T follicular helper cell (primary cell): ENCODE results near the gene PRR16.
"Not testable (repeated sequence)": the region's sequence is repeated elsewhere in the genome, so short reads cannot be mapped to it uniquely, and the experiment has no call there.

ENCODE experiments used
- DNase-seq: peaks from one replicate; pipeline ENCODE4 v3.0.0-alpha.2; 2020; ENCODE audit warnings: low read depth

The PRR16 gene

DNA sequence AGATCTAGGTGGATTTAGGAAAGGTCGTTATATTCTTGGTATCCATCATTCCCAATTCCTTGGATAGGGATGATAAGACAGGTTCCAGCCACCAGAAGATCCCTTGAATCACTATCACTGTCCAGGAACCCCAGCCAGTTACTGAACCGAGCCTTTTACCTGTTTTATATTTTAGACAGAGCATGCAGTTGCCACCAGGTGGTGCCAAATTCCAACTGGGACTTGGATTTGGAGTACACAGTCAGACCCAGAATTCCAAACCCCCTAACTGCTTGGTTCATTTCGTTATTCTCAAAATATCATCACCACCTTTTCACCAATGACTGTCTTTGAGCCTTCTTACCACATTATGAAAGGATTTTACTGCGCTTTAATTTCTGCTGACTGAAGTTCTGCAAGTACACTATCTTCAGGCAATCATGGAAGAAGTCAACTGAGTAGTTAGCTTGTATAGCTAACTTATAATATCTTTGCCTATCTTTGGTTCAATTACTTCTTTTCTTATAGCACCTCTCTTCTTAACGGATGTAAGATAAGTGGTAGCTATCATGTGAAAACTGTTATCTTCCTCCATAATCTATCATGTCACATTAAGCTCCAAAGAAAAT, 191.8 kb downstream of the PRR16 start:
- DNase-seq, result no peak

- no peak for DNase-seq
Observed at GRCh38 chr5:120657104-120657503, 193.0 kb downstream of the PRR16 start.

DNA sequence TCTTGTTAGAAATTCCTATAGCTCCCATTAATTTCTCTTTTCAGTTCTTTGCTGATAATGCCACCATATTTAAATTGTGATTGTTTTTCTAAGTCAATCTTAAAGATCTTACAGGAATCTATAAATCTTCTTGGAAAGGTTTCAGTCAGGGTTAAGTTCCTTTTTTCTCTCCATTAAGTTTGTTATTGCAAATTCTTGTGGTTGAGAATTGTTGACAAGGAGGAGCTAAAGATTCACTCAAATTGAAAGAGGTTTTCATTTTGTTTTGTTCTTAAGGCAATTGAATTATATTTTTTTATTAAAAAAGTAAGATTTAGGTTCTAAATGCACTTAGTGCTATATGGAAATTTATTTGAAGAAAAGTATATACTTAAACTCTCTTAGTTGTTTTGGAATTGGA, 213.4 kb downstream of the PRR16 start:
- no peak for DNase-seq

DNA sequence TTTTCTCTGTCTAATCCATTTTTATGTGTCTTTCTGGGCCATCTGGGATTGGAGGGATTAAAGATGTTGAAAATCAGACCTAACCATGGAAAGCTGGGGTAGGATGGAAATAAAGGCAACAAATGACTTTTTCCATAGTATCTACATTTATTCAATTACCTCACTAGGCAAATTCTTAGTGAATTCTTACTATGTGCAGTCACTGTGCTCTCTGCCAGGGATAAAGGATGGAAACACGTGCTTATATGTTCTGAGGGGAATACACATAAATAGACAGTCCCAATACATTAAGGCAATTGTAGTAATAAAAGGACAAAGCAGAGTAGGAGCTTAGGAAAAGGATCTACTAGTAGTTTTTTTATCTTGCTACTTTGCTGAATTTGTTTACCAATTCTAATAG, 214.2 kb downstream of the PRR16 start:
- DNase-seq, result no peak

- DNase-seq, result no peak
Observed at GRCh38 chr5:120682851-120683250, 218.8 kb downstream of the PRR16 start.

GRCh38 chr5:120683580-120683979, 219.5 kb downstream of the PRR16 start:
- DNase-seq, result no peak

DNA sequence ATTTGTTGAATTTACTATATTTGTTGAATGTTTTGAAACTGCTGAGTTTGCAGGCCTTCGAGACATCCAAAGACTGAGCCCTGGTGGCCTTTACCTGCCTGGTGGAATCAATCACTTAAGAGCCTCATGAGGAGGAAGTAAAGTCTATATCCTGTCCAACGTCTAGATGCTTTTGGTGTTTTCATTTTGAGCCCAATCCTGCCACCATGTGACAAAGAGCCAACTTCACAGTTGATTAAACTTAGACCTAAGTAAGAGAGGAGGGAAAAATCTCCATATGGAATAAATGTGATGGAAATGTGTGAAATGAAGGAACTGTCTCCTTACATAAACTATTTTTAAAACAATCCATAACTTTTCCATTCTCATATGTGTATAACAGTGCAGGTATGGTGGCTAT, 220.1 kb downstream of the PRR16 start:
- no peak for DNase-seq

DNA sequence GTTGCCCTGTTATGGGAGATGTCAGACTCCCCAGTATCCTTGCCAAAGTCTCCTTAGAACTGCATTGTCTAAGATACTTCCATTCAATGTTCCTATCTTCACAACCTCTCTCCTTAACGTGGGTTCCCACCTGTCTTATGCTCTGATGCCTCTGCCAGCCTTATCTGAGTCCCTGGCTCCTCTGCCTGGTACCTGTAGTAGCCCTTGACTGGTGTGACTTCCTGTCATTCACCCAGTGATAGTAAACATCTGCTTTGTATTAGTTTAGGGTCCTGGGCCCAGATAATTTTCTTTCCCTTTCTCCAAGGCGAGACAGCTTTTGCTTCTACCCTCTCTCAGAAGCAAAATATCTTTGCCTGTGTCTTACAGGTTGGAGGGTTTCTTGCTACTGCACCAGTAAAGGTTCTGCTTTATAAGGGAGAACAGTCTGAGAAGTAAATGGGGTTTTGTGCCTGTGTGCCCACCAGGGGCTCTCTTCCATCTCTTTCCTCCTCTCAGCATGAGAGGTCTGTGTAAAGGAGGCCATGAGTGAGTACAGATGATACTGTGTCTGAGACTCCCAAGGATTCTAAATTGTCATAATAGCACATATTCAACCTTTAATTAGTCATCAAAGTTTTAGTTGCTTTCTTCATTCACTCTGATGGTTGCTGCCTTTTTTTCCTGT, 220.8 kb downstream of the PRR16 start:
- DNase-seq, result no peak

GRCh38 chr5:120690621-120691407, 226.7 kb downstream of the PRR16 start:
- no peak for DNase-seq

DNA sequence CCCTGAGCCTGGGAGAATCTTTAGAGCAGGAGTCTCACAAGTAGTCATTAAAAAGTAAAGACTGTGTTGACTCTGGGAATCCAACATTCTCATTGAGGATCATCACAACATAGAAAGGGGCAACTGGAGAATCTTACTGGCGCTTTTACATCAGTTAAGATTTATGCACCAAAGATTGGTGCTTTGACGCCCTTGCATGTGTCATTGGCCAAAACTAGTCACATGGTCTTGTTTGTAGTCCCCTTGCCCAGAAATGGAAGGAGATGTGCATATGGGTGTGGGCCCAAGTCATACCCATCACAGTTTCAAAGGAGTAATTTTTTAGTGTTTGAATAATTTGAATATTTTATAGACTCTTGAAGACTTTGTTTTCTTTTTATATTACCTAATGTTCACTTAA, 228.2 kb downstream of the PRR16 start:
- no peak for DNase-seq

GRCh38 chr5:120695368-120695880, 231.3 kb downstream of the PRR16 start:
- DNase-seq, result no peak

DNA sequence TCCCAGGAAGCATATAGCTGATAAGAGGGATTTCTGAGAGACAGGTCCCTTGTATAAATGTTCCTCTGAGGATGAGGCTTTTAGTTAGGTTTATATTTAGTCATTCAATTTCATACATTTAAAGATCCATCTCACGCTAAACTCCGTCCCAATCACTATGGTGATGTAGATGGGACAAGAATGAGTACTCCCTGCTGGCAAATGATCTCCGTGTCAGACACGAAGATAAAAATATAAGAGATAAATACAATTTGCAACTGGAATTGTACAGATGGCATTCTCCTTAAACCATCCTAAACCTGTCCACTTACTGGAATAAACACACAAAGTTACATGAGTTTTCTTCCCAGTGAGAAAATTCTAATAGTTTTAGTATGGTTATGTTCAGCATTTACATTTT, 233.0 kb downstream of the PRR16 start:
- no peak for DNase-seq

GRCh38 chr5:120697670-120698327, 233.7 kb downstream of the PRR16 start:
- DNase-seq, result not testable (repeated sequence)

GRCh38 chr5:120700653-120701052, 236.6 kb downstream of the PRR16 start:
- not testable (repeated sequence) for DNase-seq

DNA sequence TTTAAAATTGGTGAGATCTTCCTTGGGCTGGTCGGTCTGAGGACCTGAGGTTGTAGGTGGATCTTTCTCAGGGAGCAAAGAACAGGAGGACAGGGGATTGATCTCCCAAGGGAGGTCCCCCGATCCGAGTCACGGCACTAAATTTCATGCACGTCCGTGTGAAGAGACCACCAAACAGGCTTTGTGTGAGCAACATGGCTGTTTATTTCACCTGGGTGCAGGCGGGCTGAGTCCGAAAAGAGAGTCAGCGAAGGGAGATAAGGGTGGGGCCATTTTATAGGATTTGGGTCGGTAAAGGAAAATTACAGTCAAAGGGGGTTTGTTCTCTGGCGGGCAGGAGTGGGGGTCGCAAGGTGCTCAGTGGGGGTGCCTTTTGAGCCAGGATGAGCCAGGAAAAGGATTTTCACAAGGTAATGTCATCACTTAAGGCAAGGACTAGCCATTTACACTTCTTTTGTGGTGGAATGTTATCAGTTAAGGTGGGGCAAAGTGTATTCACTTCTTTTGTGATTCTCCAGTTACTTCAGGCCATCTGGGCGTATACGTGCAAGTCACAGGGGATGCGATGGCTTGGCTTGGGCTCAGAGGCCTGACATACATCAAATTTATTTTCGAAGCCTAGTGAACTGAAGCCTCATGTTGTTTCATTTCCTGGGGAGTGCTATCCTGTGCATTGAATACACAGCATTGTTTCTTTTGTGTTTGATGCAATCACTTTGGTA, 238.9 kb downstream of the PRR16 start:
- not testable (repeated sequence) for DNase-seq

DNA sequence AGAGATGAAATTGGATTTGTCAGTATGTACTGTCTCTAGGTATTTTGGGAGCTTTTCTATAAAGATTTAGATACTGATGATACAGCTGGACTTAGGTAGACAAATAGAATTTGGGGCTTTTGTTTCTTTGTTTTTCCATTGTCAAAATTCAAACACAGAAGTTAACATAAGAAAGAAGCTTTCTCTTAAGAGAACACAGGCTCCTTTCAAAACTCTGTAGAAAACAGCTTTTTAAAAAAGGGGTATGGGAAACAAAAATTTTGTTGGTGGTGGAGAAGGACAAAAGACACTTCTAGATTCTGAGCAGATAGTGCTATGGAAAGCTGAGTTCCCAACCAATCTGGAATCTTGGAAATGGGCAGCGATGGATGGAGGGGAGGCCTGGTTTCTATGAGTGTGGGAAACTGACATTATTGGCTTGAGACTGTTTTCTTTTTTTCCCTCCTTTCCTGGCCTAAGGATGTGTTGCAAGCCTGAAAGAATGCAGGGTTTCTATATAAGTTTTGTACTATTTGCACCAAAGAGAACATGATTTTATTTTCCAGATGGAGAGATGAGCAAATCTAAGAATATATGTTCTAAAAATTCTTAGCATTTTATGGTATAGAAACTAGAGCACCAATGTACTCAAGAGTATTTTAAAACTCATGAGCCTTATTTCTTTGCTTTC, 240.0 kb downstream of the PRR16 start:
- no peak for DNase-seq

- no peak for DNase-seq
Observed at GRCh38 chr5:120706877-120707276, 242.8 kb downstream of the PRR16 start.

DNA sequence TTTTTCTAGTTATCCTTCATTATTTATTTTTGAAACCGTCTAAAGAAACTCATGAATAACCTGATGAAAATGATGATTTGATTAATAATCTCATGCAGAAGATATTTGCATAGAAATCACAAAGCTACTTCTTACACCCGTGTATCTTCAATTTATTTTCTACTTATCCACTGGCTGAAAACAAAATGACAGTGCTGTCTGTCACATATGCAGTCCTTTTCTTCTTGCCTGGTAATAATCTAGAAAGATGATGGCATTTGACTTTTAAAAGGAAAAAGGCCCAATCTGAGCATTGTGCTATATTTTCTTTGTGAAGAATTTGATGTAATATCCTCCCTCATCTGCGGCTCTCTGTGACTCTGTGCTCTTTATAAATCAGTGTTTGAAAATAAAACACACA, 253.3 kb downstream of the PRR16 start:
- no peak for DNase-seq

DNA sequence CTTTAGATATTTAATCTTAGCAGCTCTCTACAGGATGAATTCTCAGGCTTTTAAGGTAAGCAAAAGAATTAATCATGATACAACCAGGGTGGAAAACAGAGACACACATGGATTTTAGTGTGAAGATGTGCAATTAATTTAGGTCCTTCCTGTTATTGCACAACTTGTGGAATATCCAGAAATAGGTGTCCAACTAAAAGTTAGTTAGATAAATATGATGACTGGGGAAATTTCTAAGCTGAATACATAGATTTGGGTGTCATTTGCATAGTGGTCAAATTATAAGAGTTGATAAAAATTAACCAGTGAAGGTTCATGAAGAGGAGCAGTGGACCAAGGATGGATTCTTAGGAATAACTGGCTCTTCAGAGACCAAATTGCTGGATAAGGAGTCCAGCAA, 266.1 kb downstream of the PRR16 start:
- DNase-seq, result no peak

- DNase-seq, result no peak
Observed at GRCh38 chr5:120734033-120734432, 269.9 kb downstream of the PRR16 start.

- DNase-seq, result no peak
Observed at GRCh38 chr5:120735076-120735475, 271.0 kb downstream of the PRR16 start.
